Nephron progenitor cell (in vitro differentiated cells): Measurements from ENCODE around the gene WDFY2.

Experiments
- DNase-seq: peaks from one replicate; pipeline ENCODE4 v3.0.0; 2021
- H3K27ac Mint-ChIP-seq: 2 replicates; pipeline ENCODE4 v1.8.0; 2021; ENCODE audit warnings: mild to moderate bottlenecking, moderate library complexity, mixed read lengths
- H3K27me3 Mint-ChIP-seq: 2 replicates; pipeline ENCODE4 v1.8.0; 2021; ENCODE audit warnings: mild to moderate bottlenecking, low read depth, mixed read lengths; ENCODE audit not compliant: poor library complexity
- H3K36me3 Mint-ChIP-seq: 2 replicates; pipeline ENCODE4 v1.8.0; 2021; ENCODE audit warnings: low read depth, mixed read lengths
- H3K4me1 Mint-ChIP-seq: 2 replicates; pipeline ENCODE4 v1.8.0; 2021; ENCODE audit warnings: mixed read lengths
- H3K4me3 Mint-ChIP-seq: 2 replicates; pipeline ENCODE4 v1.8.0; 2021; ENCODE audit warnings: mild to moderate bottlenecking, moderate library complexity, mixed read lengths
- H3K9me3 Mint-ChIP-seq: 2 replicates; pipeline ENCODE4 v1.8.0; 2021; ENCODE audit warnings: mild to moderate bottlenecking, moderate library complexity, mixed read lengths
- CTCF ChIP-seq: fragments of 200-600 bp; sonication (generic); IDR thresholded peaks from 2 replicates; pipeline ENCODE4 v1.5.0; 2021; ENCODE audit warnings: antibody characterized with exemption

Gene WDFY2

DNA sequence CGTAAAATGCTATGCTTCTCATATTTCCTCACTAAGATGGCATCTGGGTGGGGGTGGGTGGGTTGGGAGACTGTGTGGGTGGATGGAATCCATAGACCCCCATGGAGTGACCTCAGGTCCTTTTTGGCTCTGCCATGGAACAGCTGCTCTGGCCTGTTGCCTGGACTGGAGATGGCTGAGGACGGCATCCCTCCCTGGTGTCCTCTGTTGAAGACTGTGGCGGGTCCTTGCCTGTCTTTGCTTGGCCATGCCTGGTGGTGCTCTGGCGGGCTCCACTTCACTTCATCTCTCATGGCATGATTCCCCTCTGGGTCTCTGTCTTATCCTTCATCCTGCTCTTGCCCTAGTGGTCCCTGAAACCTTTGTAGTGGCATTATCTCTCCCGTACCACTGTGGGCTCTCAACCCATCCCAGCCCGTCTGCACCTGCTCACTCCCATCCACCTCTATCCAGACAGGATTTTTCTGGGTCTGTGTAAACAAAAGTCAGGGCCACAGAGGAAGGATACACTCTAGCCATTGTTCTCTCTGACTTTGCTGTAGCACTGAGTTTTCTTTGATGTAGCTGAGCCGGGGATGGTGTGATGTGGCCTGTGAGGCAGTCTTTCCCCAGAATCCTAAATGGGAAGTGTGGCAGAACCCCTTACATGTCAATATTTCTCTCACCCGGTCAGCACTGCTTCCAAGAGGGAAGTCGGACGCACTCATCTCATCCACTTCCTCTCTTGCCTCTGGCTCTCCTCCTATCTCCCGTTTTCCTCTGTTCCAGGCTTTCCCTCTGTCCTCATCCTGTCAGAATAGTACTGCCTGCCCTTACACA is 36.1 kb downstream of the WDFY2 start:
- no peak for TF ChIP-seq CTCF
- Mint-ChIP-seq H3K27ac (no peak overlapping the region), H3K27me3 (no peaks in the 10 kb centered on the region), H3K9me3 (no peaks in the 10 kb centered on the region), H3K4me3 (no peak overlapping the region), H3K36me3 (no peaks in the 10 kb centered on the region), H3K4me1 (peaks cover 33% of the 10 kb centered on the region)
- DNase-seq = no peak

- no peaks in the 10 kb centered on the region for H3K36me3 Mint-ChIP-seq
- H3K27ac Mint-ChIP-seq = no peak overlapping the region
- H3K4me3 Mint-ChIP-seq = no peak overlapping the region
- H3K27me3 Mint-ChIP-seq = no peaks in the 10 kb centered on the region
- H3K4me1 Mint-ChIP-seq = peaks cover 40% of the 10 kb centered on the region
- DNase-seq = no peak
- no peaks in the 10 kb centered on the region for H3K9me3 Mint-ChIP-seq
- no peak for TF ChIP-seq CTCF
Measured at GRCh38 chr13:51621602-51622001, 37.3 kb downstream of the WDFY2 start.

DNA sequence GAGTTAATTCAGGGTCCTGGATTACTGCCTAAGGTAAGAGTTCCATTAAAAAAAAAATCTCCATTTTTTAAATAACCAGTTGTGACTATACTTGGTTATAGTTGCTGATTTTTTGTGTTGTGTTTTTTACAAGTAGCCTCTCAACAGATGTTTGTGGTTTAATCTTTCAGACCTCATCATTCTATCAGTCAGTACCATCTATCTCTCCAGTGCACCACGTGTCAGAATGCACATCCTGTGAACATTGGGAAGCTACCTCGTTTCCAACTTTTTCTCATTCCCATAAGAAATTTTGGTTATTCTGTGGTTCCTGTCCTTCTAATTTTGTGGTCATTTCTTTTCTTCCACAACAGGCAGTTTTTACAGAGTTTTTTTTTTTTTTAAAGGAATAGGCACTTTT is 39.2 kb downstream of the WDFY2 start:
- Mint-ChIP-seq H3K4me3 (no peak overlapping the region), H3K9me3 (no peaks in the 10 kb centered on the region), H3K27ac (no peak overlapping the region), H3K27me3 (no peaks in the 10 kb centered on the region), H3K4me1 (peaks cover 40% of the 10 kb centered on the region), H3K36me3 (no peaks in the 10 kb centered on the region)
- no peak for DNase-seq
- no peak for TF ChIP-seq CTCF

- no peak for TF ChIP-seq CTCF
- no peak overlapping the region for H3K4me3 Mint-ChIP-seq
- H3K9me3 Mint-ChIP-seq = no peaks in the 10 kb centered on the region
- H3K36me3 Mint-ChIP-seq = no peaks in the 10 kb centered on the region
- no peaks in the 10 kb centered on the region for H3K27me3 Mint-ChIP-seq
- H3K27ac Mint-ChIP-seq = peak overlapping the region; percentile 1
- no peak for DNase-seq
- peaks cover 40% of the 10 kb centered on the region for H3K4me1 Mint-ChIP-seq
Measured at GRCh38 chr13:51624207-51624606, 39.9 kb downstream of the WDFY2 start.

DNA sequence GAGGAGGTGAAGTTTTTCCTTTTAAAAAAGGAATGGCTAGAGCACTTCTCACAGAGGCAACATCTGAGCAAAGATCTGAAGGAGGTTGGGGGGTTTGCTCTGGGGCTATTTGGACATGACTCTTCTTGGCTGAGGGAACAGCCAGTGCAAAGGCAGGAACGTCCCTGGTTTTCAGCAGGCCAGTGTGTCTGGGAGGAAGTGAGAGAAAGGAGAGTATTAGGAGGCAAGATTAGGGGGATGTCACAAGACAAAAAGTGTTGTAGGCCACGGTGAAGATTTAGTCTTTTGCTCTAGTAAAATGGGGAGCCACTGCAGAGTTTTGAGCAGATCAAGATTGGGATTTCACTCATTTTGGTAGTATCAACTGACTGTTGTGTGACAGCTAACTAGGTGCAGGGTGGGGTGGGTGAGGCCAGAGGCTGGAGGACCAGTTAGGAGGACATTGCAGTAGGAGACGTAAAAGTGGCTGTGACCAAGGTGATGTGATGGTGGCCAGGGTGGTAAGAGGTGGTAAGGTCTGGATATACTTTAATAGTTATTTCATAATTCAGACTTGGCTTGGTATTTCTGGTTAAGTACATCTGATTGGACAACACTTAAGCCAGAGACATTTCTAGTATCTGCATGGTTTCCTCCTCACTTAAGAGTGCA is 40.6 kb downstream of the WDFY2 start:
- Mint-ChIP-seq H3K36me3 (no peaks in the 10 kb centered on the region), H3K27me3 (no peaks in the 10 kb centered on the region), H3K4me3 (no peak overlapping the region), H3K9me3 (no peaks in the 10 kb centered on the region), H3K27ac (peak overlapping the region; percentile 1), H3K4me1 (peaks cover 40% of the 10 kb centered on the region)
- no peak for TF ChIP-seq CTCF
- DNase-seq = no peak
